GM19397 (cell line): ENCODE measurements around the gene CD44.
"Not testable (repeated sequence)": the region's sequence is repeated elsewhere in the genome, so short reads cannot be mapped to it uniquely, and the experiment has no call there.

Experiments used
- ATAC-seq: cut with Tn5 transposase; IDR thresholded peaks from one replicate; pipeline ENCODE4 v1.9.1; 2021; ENCODE audit warnings: mild to moderate bottlenecking, moderate library complexity; ENCODE audit not compliant: unreplicated experiment

CD44 gene

GRCh38 chr11:35207471-35208403 lies 68.8 kb downstream of the CD44 start:
- ATAC-seq = no peak

DNA sequence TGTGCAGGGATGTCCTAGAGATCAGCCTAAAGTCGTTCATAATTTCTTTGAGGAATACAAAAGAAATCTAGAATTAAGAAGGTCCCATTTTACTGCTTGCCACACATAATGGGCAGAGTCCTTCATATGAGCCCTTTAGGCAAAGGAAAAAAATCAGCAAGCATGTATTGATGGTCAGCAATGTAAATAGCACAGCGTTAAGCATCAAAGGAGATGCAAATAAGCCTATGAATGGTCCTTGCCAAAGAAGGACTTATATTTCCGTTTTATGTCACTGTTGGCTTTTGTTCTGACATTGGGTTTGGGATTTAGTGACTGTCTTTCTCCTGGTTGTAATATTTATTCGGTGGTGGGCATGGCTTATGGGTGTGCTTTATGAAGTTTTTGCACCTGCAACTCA lies 69.8 kb downstream of the CD44 start:
- no peak for ATAC-seq

DNA sequence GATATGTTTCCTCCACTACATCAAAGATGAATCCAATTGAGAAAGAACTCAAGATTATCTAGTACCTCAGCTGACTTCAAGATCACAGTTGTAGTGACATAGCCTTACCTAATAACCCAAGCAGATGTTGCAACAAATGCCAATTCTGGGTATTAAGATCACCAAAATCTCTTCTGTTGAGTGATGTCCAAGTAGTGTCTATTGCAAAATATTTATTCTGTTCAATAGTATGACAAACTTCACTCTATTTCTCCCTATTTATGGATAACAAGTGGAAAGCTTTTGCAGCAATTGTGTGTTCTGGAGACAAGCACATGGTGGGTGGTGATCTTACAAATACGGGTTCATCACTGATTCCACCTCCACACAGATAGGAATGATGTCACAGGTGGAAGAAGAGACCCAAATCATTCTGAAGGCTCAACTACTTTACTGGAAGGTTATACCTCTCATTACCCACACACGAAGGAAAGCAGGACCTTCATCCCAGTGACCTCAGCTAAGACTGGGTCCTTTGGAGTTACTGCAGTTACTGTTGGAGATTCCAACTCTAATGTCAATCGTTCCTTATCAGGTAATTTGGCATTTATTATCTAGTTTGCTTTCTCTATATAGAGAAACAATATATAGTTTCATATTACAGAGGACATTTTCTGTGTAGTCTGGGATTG lies 72.0 kb downstream of the CD44 start:
- ATAC-seq = no peak

GRCh38 chr11:35211952-35212351 lies 73.0 kb downstream of the CD44 start:
- no peak for ATAC-seq

DNA sequence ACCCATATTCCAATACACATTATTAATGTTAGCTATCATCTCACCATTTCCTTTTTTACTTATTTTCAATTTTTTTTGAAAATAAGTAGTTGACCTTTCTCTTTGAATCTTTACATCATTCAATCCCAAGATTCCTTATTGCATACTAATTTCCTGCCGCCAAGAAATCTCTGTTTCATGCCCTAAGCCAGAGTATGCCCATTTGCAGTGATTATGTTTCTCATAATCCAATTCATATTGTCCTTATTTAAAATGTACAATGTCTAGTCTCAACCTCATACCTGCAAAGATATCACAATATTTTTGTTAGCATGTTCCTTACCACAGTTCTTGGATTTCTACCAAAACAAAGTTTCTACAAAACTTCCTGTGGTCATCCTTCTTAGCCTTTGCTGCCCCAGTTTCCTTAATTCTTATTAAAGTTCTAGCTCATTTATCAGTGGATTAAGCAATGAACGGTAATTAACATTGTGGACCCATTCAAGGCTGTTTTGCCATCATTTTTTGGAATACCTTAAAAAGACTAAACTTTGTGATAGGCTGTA lies 75.3 kb downstream of the CD44 start:
- no peak for ATAC-seq

DNA sequence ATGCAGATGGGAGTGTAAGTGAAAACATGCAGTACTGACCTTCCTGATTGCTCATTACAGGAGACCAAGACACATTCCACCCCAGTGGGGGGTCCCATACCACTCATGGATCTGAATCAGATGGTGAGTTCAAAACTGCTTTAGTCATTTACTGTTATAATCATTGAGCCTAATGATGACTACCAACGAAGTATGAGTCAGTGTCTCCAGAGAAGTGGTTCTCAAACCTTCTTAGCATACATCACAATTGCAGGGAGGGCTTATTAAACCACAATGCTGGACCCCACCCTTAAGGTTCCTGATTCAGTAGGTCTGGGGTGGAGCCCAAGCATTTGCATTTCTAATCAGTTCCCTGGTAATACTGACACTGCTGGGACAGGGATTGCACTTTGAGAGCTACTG lies 75.8 kb downstream of the CD44 start:
- ATAC-seq = no peak

DNA sequence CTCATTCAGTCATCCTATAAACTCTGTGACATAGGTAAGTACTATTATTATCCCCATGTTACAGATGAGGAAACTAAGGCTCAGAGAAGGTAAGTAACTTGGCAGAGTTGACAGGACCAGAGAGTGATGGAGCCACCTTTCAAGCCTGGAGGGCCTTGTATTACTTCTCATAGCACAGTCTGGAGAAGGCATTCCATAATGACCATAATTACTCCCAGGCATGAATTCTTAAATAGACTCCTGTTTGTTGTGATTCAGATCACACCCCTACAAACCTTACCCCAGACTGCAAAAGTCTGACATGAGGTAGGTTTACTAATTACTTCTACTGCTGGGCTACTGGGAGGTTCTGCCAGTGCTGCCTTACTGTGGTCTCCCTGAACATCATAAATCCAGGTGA lies 77.0 kb downstream of the CD44 start:
- ATAC-seq = no peak

- no peak for ATAC-seq
These were observed 78.1 kb downstream of the CD44 start for GRCh38 chr11:35216962-35217678.

DNA sequence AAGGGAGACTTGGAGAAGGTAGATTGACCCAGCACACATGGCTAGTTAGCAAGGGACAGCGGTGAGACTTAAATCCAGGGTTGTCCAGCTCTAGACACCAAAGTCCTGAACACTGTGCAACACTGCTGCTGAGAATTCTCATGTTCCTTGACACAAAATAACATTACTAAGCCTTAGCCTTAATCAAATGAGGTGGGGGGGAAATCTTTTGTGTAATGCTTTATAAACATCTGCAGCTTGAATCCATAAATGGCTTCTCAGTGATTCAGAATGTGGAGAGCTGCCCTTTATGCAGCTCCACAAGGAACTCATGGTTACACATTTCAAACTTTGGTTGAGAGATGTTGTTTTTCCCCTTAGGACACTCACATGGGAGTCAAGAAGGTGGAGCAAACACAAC lies 80.0 kb downstream of the CD44 start:
- no peak for ATAC-seq

GRCh38 chr11:35223371-35223796 lies 84.4 kb downstream of the CD44 start:
- no peak for ATAC-seq

DNA sequence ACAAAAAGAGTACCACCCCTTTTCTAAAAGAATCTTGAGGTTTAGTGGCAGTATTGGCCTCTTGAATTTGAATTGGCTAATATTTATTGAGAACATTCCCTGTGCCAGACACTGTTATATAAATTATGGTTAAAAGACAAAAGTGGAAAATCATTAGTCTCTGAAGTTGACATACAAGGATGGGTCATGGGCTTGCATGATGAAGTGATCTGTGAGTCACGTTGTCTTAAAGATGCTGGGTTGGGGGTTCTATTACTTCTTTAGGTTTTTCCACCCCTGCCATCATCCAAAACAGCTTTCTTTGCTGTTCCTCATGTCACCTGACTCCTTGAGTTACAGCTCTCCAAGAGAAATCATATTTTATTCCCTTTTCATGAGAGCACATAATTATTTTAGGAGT lies 85.0 kb downstream of the CD44 start:
- ATAC-seq = no peak

DNA sequence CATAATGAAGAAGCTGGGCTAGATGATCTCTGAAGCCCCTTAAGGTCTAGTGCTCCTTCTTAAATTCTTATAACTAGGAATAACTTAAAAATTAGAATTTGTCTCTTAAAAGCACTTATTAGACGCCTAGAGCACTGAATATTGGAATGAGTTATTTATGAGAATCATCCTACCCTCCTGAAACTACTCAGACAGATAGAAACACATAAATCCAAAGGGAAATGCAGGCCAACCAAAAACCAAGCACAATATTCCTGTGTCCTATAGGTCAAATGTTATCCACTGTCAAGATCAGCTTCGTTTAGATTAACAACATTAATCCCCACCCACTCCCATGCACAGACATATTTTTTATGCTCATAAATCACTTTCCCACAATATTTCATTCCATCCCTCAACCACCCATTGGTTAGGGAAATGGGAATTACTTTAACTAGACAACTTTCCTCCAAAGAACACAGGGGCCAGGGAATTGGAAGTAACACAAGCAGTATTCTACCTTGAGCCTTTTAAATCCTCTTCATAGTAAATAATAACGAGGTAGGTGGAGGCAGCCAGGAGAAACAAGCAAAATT lies 87.1 kb downstream of the CD44 start:
- no peak for ATAC-seq

DNA sequence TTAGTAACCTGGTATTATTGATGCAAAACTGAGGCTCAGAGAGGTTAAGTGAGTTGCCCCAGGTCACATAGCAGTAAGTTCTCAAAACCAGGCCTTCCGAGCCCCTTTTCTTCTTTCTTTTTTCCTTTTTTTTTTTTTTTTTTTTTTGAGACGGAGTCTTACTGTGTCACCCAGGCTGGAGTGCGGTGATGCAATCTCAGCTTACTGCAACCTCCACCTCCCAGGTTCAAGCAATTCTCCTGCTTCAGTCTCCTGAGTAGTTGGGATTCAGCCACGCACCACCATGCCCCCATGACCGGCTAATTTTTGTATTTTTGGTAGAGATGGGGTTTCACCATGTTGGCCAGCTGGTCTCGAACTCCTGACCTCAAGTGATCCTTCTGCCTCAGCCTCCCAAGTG lies 87.8 kb downstream of the CD44 start:
- not testable (repeated sequence) for ATAC-seq

- ATAC-seq = no peak
These were observed 88.8 kb downstream of the CD44 start for GRCh38 chr11:35227576-35228327.

DNA sequence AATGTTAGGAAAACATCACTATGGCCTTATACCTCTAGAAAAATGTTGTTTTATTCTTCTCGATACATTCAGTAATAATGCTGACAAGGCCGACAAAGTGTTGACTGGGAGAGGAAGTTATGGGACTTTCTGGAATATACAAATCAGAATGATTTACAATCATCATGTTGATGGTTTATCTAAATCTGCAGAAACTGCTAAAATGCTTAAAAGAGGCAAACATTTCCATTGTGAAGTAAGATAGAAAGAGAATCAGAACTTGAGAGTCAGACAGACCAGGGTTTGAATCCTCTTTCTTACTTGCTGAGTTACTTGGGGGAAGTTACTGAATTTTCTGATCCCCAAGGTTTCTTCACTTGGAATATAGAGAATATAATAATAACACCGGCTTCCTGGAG lies 89.4 kb downstream of the CD44 start:
- no peak for ATAC-seq

GRCh38 chr11:35230388-35230787 lies 91.4 kb downstream of the CD44 start:
- ATAC-seq = no peak

GRCh38 chr11:35231076-35231860 lies 92.3 kb downstream of the CD44 start:
- no peak for ATAC-seq

DNA sequence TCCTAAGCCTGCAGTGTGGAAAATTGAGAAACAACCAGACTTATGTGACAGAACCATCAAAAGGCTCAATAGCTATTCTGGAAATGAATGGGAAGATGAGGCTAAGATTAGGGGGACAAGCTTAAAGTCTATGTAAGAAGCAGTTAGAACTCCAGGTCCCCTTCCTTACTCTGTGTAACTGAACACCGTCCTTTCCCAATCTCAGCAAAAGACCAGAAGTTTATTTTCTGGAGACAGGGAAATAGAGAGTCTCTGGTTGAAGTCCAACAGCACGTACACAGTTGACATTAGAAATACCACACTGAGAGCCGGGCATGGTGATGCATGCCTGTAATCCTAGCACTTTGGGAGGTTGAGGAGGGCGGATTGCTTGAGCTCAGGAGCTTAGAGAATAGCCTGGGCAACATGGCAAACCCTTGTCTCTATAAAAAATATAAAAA lies 93.9 kb downstream of the CD44 start:
- no peak for ATAC-seq

DNA sequence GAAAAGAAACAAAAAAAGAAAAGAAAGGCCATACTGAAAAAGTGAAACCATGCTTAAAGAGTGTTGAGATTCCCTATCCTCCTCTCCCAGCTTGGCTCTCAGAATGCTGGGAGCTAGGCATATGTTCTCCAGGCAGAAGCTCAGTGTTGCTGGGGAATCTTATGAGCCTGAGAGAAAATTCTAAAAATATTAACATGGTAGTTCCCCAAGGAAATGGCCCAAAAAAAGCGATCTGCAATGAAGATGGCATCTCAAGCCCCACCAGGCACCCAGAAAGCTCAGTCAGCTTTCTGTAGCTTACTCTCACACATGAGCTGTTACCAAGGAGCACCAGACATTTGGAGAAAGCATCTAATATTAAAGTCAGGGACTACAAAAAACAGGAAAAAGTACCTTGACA lies 94.5 kb downstream of the CD44 start:
- ATAC-seq = no peak
